HG03066 (cell line): ENCODE data around the gene HOXC10.

Source experiments
- ATAC-seq: cut with Tn5 transposase; IDR thresholded peaks from one replicate; pipeline ENCODE4 v1.9.1; 2021; ENCODE audit warnings: low read depth; ENCODE audit not compliant: unreplicated experiment

Gene HOXC10

DNA sequence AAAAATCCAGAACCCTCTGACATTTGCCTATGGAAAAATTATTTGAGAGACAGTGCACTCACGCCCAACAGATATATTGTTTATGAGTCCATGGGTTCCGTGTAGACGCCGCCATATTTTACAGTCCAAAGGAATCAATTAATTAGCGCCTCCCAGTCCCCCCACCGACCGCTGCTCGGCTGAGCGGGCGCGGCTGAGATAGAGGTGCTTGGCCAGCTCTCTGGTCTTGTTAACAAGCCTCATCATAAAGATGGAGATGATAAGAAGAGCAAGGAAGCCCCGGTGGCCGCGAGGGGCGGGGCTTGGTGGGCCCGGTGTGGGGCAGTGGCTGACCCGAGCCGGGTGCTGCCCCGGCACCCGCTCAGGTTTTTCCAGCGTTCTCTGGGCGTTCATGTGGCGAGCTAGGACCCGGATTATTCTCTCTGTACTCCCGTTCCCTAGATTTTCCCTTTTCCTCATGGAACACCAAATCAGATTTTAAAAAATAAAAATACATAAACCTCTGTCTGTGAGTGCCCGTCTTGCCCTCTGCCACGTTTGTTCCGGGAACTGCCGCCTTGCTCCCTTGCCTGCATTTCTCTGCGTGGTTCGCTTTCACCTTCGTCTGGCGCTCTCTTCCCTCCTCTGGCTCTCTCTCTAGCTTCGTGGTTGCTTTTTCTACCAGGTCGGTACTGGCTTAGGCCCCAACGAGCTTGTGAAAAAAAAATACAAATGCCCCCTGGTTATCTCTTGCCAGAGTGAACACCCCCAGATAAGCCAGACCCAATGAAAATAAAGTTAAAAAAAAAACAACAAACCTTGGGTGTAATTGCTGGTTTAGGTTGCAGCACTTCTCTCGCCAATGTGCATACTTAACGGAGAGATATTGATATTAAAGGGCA is 21.3 kb upstream of the HOXC10 start:
- no peak for ATAC-seq

DNA sequence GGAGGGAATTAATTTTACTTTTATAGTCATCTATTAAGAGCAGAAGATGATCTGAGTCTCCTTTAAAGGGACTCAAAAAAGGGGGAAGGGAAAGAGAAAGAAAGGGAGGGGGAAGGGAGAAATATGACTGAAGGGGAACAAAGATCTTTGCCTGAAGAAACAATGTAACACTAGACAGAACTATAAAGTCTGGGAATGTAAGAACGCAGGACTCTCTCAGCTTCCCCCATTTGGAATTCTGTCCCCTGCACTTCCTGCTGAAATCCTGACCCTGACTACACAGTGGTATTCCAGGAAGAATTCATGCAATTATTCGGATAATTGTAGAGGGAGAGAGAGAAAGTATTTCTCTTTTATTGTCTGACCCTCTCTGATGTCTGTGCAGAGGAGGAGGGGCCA is 20.6 kb upstream of the HOXC10 start:
- no peak for ATAC-seq

DNA sequence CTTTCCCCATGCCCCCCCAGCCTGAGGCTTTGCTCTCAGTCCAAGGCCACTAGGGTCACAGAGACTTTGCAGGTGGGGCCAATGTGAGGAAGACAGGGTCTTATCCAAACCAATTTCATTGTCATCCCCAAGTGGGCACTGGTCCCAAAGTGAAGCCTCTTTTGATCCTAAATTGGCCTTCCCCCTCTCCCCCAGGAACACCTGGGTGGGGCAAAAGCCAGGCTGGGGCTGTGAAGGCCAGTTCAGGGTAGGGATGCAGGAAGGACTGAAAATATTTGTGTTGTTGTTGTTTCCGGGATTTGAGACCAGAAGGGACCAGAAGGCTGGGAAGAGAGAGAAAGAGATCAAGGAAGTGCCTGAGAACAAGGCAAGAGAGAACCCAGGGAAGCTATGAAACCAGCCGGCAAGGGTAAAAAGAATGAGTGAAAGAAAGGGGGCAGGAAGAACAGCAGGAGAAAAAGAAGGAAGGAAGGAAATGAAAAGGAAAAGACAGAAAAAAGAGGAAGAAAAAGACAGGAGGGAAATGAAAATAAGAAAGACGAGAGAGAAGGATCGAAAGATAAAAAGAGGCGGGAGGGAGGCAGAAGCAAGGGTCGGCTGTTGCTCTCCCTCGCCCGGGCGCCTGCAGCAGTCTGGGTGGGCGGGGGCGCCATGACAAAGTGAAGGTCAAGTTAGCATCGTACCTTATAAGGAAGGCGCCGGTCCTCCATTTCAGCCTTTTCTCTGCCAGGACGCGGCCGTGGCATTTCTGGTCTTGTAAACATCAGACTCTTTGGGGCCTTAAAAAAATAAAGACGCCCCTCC is 19.5 kb upstream of the HOXC10 start:
- no peak for ATAC-seq

DNA sequence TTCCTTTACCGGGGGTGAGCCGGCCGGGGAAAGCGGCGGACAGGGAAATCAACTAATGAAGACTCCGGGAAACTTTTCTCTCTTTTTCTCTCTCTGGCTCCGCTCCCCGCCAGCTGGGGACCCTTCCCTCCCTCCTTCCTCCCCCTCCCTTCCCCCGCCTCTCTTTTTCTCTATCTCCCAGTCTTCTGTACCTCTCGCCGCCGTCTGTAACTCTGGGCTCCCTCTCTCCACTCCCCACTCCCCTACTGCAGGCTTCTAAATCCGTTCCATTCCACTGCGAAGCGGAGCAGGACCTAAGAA is 18.9 kb upstream of the HOXC10 start:
- no peak for ATAC-seq

DNA sequence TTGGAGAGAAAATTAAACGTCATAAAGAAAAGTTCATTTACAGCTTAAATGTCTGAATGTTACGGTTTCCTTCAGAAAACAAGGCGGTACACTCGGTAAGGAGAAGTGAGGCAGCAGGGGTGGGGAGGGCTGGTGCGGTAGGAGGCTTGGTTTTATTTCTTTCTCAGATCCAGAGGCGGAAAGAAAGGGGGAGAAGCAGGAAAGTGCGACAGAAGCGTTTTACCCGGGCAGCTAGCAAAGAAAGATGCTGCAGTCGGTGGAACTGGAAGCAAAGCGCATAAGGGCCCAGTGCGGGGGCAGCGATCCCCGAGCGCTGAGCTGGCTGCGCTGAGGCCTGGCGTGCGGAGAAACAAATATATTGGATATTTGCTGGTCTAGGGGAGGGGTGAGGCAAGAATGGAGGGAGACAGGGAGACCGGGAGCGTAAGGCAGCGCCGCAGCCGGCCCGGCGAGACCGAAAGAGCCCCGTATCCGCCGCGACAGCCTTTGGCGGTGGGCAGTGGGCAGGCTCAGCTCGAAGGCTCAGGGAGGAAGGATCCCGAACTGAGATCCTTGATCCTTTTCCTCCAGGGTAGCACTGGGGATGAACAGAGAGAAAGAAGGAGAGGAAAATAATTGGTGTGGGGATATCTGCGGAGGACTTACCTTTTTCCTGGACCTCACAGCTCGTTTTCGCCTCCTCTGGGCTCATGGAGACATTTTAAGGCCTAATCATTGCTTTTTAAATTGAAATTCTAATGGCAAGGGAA is 18.4 kb upstream of the HOXC10 start:
- no peak for ATAC-seq

DNA sequence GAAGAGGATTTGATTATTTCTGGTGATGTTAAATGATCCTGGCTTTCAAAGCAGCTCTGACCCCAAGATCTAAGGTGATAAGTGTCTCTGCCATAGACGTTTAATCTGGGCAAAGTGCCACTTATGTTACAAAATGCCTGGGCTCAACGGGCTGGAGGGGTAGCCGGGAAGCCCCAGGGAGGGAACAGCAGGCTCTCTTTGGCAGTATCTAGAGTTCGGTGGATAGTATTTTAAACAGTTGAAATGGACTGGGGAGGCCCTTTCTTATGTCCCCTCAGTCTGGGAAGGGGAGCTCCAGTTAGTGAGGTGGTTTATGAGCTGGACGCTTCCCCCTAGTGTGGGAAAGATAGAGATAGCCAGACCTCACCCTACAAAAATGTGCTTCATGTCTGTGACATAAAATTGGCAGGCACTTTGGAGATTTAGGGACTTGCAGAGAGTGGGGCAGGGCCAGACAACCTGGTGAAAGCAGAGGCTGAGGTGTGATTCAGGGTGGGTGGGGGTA is 17.5 kb upstream of the HOXC10 start:
- ATAC-seq = no peak

DNA sequence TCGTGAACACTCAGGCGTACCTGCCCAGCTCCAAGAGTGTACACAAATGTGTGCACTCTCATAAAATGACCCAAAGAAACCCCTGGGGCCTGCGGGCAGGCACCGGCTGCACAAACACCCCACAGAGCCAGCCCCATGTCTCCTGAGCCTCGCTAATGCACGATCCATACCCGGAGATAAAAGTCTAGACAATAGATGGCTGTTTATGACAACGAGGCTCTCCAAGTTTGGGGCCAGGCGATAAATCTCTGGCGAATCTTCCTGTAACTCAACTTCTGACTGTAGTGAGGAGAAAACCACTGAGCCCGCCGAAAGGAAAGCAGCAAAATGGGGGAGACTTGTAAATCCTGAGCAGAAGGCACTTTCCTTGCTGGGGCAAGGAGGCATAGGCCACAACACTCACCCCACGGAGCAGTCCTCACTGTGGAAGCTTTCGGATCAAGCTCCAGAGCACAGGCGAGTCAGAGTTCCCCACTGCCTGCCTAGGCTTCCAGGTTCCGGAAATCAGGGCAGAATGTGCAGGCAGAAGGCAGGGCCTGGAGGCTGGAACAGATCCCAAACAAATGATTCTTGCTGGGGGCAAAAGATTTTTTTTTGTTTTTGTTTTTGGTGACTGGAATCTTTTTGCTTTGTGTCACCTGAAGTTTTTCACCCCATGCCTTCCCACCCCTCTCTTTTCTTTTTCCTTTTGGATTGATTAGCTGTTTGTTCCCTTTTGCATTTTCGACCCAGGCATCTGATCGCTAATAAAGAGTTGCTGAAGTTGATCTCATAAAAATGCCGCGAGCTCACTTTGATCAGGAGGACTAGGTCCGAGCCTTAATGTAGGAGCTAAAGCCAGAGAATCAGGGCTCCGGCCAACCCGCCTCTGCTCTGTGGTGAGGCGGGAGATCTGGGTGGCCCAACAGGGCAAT is 16.5 kb upstream of the HOXC10 start:
- no peak for ATAC-seq

DNA sequence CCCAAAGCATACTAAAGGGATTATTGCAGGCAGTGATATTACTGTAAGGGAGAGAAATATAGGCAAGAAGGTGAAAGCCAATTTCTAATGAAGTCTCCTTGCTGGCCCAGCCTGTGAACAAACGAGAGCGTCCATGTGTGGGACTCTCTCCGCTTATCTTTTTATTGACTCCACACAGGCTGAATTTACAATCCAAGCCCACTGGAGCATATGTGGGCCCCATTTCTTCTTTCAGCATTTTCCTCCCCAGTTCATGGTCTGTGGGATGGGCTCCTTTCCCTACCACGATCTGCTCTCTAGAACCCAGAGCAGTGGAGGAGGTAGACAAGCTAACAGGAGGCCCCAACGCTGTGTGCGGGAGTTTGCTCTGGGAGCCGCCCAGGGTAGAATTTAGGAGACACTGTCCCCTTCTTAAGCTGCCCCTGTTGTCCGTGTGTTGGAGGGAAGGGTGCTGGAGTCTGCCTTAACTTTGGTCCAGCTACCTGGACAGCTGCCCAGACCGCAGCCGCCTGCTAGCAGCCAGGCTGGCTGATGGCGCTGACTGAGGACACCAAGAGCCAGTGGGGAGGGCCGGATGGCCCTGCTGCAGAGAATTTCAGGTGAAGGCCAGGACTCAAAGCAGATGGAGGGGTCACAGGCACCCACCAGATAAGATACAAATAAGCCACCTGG is 15.2 kb upstream of the HOXC10 start:
- no peak for ATAC-seq

DNA sequence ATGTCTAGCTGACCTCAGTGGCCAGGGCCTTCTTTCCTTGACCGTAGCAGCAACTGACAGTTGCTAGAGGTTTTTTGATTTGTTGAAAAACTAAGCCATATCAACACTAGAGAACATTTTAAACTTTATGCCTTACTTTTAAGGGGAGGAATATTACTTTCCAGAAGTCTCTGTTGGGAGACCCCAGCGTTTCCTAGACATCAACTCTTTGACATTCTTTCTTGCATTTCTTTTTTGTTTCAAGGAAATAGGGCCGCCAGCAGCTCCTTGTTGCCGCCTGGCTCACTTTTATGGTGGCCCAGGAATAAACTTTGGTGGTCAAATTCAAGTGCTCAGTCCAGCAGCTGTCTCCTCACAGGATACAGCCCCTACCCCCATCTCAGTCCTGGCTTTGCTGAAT is 14.5 kb upstream of the HOXC10 start:
- no peak for ATAC-seq

DNA sequence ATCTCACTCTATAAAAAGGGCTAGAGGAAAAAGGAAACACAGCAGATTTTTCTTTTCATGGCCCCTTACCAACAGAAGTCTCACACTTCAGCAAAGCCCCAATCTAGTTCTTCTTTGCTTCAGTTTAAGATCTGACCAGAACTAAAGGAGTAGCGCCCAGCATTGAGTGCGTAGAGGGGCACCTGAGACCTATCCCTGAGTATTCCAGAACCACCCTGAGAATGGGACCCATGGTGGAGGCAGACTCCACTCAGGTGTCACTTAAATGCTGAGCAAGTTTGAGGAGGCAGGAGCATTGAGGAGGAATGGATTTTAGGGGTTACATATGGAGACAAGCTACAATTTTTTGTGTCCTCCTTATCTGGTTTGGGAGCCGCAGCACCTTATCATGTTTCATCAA is 13.8 kb upstream of the HOXC10 start:
- no peak for ATAC-seq

DNA sequence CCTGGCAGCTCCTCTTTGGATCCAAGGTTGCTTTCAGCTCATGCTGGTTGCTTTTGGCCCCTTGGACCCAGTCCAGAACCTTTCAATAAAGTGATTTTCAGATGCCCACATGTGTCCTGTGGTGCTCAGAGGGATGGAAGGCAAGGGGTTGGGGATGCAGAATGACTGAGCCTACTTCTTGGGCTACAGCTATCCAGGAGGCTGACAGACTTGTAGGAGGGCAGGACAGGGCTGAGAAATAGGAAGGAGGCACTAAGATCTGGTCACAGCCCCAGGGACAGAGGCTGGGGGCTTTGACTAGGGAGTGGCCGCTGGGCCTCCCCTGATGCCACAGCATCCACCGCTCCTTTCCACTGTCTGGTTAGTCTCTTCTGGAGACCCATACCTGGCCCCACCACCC is 13.3 kb upstream of the HOXC10 start:
- ATAC-seq = no peak

DNA sequence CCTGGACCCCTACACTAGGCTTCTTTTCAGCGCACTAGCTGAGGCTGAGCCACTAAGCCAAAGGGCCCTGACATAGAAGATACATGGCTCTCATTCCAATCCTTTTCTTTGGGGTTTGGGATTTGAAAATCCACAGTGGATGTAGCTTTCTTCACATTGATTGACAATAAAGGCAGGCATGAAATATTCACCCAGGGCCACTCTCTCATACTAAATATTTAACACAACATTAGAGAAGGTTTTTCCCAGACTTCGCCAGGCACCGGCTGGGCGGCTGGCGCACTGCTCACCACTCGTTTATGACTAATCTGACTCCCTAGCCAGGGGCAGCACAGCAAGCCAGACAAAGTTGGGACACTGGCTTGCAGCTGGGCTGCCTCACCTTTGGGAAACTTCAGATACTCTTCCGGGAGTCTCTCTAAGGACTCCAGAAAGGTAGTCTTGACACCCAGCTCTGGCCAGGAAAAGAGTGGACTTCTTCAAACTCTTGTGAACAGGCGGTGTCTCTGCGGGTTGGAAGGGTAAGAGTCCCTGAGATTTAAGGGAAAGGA is 12.7 kb upstream of the HOXC10 start:
- ATAC-seq = no peak

DNA sequence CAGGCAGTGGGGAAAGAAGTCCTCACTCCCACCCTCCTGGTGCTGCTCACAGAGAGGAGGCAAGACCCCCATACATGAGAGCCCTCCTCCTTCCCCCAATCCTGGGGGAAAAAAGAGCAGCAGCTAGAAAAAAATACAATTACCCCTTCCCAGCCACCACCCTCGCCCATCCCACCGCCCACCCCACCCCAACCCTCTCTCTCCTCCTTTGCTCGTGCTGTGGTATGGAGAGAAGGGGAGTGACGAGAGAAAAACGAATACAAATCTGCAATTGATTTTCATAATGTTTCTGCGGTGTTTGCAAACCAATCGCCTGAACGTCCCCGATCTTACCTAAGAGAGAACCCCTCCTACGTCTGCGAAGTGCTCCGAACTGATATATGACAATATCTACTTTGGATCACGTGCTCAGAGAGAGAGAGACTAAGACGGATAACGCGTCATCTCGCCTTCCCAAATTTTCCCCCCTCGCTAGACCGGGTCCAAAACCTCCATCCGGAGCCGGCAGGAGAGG is 12.2 kb upstream of the HOXC10 start, which contains the start of gene HOXC11:
Gene HOXC11, plus strand, starts transcription at position 405 of the 514 bp plus-strand sequence. CDS start 116 bp downstream, outside the sequence.
- no peak for ATAC-seq

DNA sequence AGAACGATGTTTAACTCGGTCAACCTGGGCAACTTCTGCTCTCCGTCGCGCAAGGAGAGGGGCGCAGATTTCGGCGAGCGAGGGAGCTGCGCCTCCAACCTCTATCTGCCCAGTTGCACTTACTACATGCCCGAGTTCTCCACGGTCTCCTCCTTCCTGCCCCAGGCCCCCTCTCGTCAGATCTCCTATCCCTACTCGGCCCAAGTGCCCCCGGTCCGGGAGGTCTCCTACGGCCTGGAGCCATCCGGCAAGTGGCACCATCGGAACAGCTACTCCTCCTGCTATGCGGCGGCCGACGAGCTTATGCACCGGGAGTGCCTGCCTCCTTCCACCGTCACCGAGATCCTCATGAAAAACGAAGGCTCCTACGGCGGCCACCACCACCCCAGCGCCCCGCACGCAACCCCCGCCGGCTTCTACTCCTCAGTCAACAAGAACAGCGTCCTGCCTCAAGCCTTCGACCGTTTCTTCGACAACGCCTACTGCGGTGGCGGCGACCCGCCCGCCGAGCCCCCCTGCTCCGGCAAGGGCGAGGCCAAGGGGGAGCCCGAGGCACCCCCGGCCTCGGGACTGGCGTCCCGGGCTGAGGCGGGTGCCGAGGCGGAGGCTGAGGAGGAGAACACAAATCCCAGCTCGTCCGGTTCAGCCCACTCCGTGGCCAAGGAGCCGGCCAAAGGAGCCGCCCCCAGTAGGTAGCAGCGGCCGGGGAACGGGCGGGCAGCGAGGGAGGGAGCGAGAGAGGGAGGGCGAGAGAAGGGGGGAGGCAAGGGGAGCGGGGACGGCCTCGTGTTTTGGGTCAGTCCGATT is 11.5 kb upstream of the HOXC10 start:
- no peak for ATAC-seq

DNA sequence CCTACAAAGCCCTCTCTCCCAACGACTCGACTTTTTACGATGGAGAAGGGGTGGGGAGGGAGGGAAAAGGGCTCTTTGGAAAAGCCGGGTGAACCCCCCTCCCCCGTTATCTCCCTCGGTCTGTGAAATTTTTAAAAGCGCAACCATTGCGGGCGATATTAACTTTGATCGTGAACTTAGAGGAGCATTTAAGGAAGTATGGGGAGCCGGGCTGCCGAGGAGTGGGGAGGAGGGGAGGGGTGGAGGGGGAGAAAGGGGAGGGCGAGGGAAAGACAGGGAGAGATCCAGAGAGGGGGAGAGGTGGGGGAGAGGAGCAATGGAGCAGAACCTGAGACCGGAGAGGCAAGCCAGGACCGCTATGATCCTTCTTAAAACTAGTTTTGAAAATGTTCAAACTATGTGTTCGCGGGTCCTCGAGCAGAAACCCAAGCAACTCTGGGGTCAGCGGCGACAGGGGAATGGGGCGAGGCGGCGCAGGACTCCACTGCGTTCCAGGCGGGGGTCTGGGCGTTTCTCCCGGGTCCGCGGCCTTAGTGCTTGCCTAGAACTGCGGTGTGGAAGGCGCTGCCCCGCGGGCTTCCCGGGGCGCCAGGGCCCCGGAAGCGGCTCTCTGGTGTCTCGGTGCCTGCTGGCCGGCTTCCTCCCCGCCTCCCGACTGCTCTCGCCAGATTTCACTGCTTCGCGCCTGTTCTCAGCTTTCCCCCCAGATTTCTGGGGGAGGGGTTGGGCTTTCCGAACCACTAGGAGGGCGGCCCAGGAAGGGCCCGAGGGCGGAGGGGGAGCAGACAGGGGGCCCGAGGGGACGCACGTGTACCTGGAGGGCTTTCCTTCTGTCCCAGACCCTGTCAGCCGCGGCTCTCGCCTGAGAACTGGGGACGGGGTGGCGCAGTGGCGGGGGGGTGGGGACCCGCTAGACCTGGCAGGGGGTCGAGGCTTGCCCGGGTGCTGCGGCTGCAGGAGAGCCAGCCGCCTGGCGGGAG is 10.6 kb upstream of the HOXC10 start, which contains the start of gene HOTAIR:
Gene HOTAIR, minus strand, starts transcription at position 871 of the 980 bp plus-strand sequence.
- no peak for ATAC-seq

DNA sequence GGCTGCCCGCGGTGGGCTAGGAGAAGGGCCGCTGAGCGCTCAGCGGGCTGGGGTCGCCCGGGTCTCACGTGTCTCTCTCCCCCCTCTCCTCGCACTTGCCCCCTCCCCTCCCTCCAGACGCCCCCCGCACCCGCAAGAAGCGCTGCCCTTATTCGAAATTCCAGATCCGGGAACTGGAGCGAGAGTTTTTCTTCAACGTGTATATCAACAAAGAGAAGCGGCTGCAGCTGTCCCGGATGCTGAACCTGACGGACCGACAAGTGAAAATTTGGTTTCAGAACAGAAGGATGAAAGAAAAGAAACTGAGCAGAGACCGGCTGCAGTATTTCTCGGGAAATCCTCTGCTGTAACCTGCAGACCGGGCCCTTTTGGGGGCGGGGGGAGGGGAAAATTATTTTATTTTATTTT is 9.9 kb upstream of the HOXC10 start:
- no peak for ATAC-seq
